DMS79 (cell line): ENCODE data around the gene PLTP.
"Not testable (repeated sequence)": the region's sequence is repeated elsewhere in the genome, so short reads cannot be mapped to it uniquely, and the experiment has no call there.

Experiments used
- DNase-seq: peaks from one replicate; lab custom pipeline; 2025; lab: John Stamatoyannopoulos, UW

The PLTP gene

GRCh38 chr20:45874104-45874481 lies 37.9 kb downstream of the PLTP start:
- DNase-seq: not testable (repeated sequence)

- no peak for DNase-seq
These were observed 38.4 kb downstream of the PLTP start for GRCh38 chr20:45873409-45874103.

GRCh38 chr20:45872626-45873025 lies 39.3 kb downstream of the PLTP start:
- DNase-seq: no peak

GRCh38 chr20:45867819-45868176 lies 44.2 kb downstream of the PLTP start:
- DNase-seq: no peak

- DNase-seq: no peak
These were observed 44.7 kb downstream of the PLTP start for GRCh38 chr20:45867136-45867818.

- DNase-seq: no peak
These were observed 45.5 kb downstream of the PLTP start for GRCh38 chr20:45866454-45866853.

- no peak for DNase-seq
These were observed 48.1 kb downstream of the PLTP start for GRCh38 chr20:45863543-45864470.

- DNase-seq: no peak
These were observed 50.5 kb downstream of the PLTP start for GRCh38 chr20:45861221-45862075.

- DNase-seq: no peak
These were observed 51.3 kb downstream of the PLTP start for GRCh38 chr20:45860560-45861220.

- DNase-seq: no peak
These were observed 52.0 kb downstream of the PLTP start for GRCh38 chr20:45859916-45860315.

- peak; percentile 22 for DNase-seq
These were observed 54.1 kb downstream of the PLTP start for GRCh38 chr20:45857882-45858216.

GRCh38 chr20:45857114-45857881 lies 54.7 kb downstream of the PLTP start, which contains the start of the genes ACOT8 and ZSWIM3:
TSS of gene ACOT8 (minus strand) at chr20:45857392. CDS start at chr20:45857315, 77 bp downstream.
TSS of gene ZSWIM3 (plus strand) at chr20:45857614. CDS start at chr20:45857826, 212 bp downstream.
- peak; percentile 91 for DNase-seq

- DNase-seq: no peak
These were observed 58.5 kb downstream of the PLTP start for GRCh38 chr20:45853484-45853883.

GRCh38 chr20:45852326-45852725 lies 59.6 kb downstream of the PLTP start:
- DNase-seq: no peak

GRCh38 chr20:45851501-45851900 lies 60.5 kb downstream of the PLTP start:
- no peak for DNase-seq

- DNase-seq: no peak
These were observed 61.0 kb downstream of the PLTP start for GRCh38 chr20:45850926-45851325.

- no peak for DNase-seq
These were observed 61.7 kb downstream of the PLTP start for GRCh38 chr20:45850238-45850637.

GRCh38 chr20:45848969-45849582 lies 62.9 kb downstream of the PLTP start:
- DNase-seq: no peak
